ENCODE results near the gene IBA57.

DNA sequence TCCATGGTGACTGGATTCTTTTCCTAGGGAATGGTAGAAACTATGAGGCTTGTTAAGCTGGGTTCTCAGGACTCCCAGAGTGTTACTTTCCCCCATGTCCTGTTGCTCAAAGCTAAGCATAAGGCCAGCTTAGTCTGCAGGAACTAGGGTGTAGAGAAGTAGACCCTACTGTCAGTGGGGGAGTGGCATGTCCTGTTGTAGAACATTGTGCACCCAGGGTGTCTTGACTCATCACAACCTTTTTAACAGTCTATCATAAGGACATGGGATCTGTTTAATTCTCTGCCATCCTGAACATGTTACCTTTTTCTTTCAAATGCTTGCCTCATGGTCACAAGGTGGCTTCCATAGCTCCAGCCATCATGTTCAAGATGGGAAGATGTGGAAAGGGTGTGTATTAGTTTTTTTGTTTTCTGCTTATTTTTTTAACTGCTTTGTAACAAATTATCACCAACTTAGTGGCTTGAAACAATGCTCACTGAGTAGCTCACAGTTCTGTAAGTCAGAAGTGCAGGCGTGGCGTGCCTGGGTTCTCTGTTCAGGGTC lies 59.6 kb downstream of the IBA57 start:
- TF ChIP-seq NPAS2 (CRISPR knock-in tag; IDR thresholded peaks at IDR 0.05; ENCODE audit: borderline replicate concordance) (no peak), POLR2A (IDR thresholded peaks at IDR 0.05; ENCODE audit: low read length) (no peak), KDM5A (IDR thresholded peaks at IDR 0.05) (no peak)
- TF ChIP-seq, protein P1, sequence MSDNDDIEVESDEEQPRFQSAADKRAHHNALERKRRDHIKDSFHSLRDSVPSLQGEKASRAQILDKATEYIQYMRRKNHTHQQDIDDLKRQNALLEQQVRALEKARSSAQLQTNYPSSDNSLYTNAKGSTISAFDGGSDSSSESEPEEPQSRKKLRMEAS (IDR thresholded peaks at IDR 0.05) = no peak
- TF ChIP-seq, protein P2, sequence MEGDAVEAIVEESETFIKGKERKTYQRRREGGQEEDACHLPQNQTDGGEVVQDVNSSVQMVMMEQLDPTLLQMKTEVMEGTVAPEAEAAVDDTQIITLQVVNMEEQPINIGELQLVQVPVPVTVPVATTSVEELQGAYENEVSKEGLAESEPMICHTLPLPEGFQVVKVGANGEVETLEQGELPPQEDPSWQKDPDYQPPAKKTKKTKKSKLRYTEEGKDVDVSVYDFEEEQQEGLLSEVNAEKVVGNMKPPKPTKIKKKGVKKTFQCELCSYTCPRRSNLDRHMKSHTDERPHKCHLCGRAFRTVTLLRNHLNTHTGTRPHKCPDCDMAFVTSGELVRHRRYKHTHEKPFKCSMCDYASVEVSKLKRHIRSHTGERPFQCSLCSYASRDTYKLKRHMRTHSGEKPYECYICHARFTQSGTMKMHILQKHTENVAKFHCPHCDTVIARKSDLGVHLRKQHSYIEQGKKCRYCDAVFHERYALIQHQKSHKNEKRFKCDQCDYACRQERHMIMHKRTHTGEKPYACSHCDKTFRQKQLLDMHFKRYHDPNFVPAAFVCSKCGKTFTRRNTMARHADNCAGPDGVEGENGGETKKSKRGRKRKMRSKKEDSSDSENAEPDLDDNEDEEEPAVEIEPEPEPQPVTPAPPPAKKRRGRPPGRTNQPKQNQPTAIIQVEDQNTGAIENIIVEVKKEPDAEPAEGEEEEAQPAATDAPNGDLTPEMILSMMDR (IDR thresholded peaks at IDR 0.05) = no peak

Measured in A549 (cell line).